H9 (cell line): Measurements from ENCODE around the gene HLA-DPB1. TPM values are rescaled to one million over a fixed set of nuclear protein-coding genes. Genes with fewer than 3 reads are reported as not detected.

ENCODE experiments used
- DNase-seq: peaks from one replicate; pipeline ENCODE4 v3.0.0-alpha.2; 2017
- H2AFZ ChIP-seq: one replicate; pipeline ENCODE4 v1.6.1; 2013; ENCODE audit warnings: mild to moderate bottlenecking, low read length, control low read depth, moderate library complexity
- H2AK5ac ChIP-seq: 2 replicates; pipeline ENCODE4 v1.6.1; 2013; ENCODE audit warnings: low read length, control low read depth, mixed read lengths; ENCODE audit not compliant: insufficient read length
- H2BK120ac ChIP-seq: one replicate; pipeline ENCODE4 v1.6.1; 2013; ENCODE audit warnings: low read depth, mild to moderate bottlenecking, low read length, control low read depth, inconsistent platforms; ENCODE audit not compliant: poor library complexity, severe bottlenecking
- H2BK12ac ChIP-seq: 2 replicates; pipeline ENCODE4 v1.6.1; 2013; ENCODE audit warnings: low read length, control low read depth, mixed read lengths, low read depth; ENCODE audit not compliant: insufficient read length
- H2BK15ac ChIP-seq: 2 replicates; pipeline ENCODE4 v1.6.1; 2013; ENCODE audit warnings: low read depth, low read length, control low read depth
- H2BK20ac ChIP-seq: one replicate; pipeline ENCODE4 v1.6.1; 2013; ENCODE audit warnings: low read depth, mild to moderate bottlenecking, low read length, control low read depth, inconsistent platforms; ENCODE audit not compliant: poor library complexity, severe bottlenecking
- H2BK5ac ChIP-seq: 2 replicates; pipeline ENCODE4 v1.6.1; 2013; ENCODE audit warnings: low read length, control low read depth, mixed read lengths; ENCODE audit not compliant: insufficient read length
- H3K14ac ChIP-seq: 2 replicates; pipeline ENCODE4 v1.6.1; 2013; ENCODE audit warnings: low read length, control low read depth; ENCODE audit not compliant: insufficient read depth
- H3K18ac ChIP-seq: 2 replicates; pipeline ENCODE4 v1.6.1; 2013; ENCODE audit warnings: low read depth, mild to moderate bottlenecking, mixed read lengths, low read length, control low read depth; ENCODE audit not compliant: insufficient read length
- H3K23ac ChIP-seq: 2 replicates; pipeline ENCODE4 v1.6.1; 2013; ENCODE audit warnings: low read length, control low read depth, mixed read lengths, low read depth; ENCODE audit not compliant: insufficient read length
- H3K23me2 ChIP-seq: 2 replicates; pipeline ENCODE4 v1.6.1; 2013; ENCODE audit warnings: low read depth, mild to moderate bottlenecking, mixed read lengths, low read length, control low read depth; ENCODE audit not compliant: insufficient read length, poor library complexity, severe bottlenecking
- H3K27ac ChIP-seq: 2 replicates; pipeline ENCODE4 v1.5.1; 2013; ENCODE audit warnings: low read length, control low read depth, mixed read lengths, low read depth; ENCODE audit not compliant: insufficient read length
- H3K27me3 ChIP-seq: 2 replicates; pipeline ENCODE4 v1.6.1; 2013; ENCODE audit warnings: low read length, control low read depth, inconsistent platforms; ENCODE audit not compliant: insufficient read depth
- H3K4ac ChIP-seq: 2 replicates; pipeline ENCODE4 v1.6.1; 2013; ENCODE audit warnings: low read depth, mild to moderate bottlenecking, control low read depth, inconsistent platforms, low read length, moderate library complexity
- H3K4me1 ChIP-seq: 2 replicates; pipeline ENCODE4 v1.6.1; 2013; ENCODE audit warnings: low read length, control low read depth, inconsistent platforms; ENCODE audit not compliant: insufficient read depth
- H3K4me2 ChIP-seq: 2 replicates; pipeline ENCODE4 v1.6.1; 2013; ENCODE audit warnings: low read length, control low read depth, mixed read lengths; ENCODE audit not compliant: insufficient read length, insufficient read depth
- H3K56ac ChIP-seq: 2 replicates; pipeline ENCODE4 v1.6.1; 2013; ENCODE audit warnings: low read depth, mild to moderate bottlenecking, mixed read lengths, low read length, control low read depth; ENCODE audit not compliant: insufficient read length
- H3K79me1 ChIP-seq: 2 replicates; pipeline ENCODE4 v1.6.1; 2013; ENCODE audit warnings: low read depth, mild to moderate bottlenecking, moderate library complexity, low read length, control low read depth, inconsistent platforms; ENCODE audit not compliant: insufficient read depth, poor library complexity, severe bottlenecking
- H3K79me2 ChIP-seq: 2 replicates; pipeline ENCODE4 v1.6.1; 2013; ENCODE audit warnings: low read length, control low read depth, inconsistent platforms; ENCODE audit not compliant: insufficient read depth
- H3K9ac ChIP-seq: 2 replicates; pipeline ENCODE4 v1.6.1; 2013; ENCODE audit warnings: low read length, control low read depth, mixed read lengths; ENCODE audit not compliant: insufficient read length; ENCODE audit errors: extremely low read depth
- H3K9me3 ChIP-seq: one replicate; pipeline ENCODE4 v1.6.1; 2013; ENCODE audit warnings: low read depth, low read length, inconsistent platforms; ENCODE audit not compliant: control insufficient read depth
- H3T11ph ChIP-seq: one replicate; pipeline ENCODE4 v1.6.1; 2013; ENCODE audit warnings: mild to moderate bottlenecking, low read length, control low read depth, inconsistent platforms
- H4K20me1 ChIP-seq: one replicate; pipeline ENCODE4 v1.6.1; 2013; ENCODE audit not compliant: control insufficient read depth, insufficient read length, insufficient read depth
- H4K5ac ChIP-seq: 2 replicates; pipeline ENCODE4 v1.6.1; 2013; ENCODE audit warnings: low read depth, mild to moderate bottlenecking, mixed read lengths, low read length, control low read depth; ENCODE audit not compliant: insufficient read length
- H4K8ac ChIP-seq: replicated peaks from 2 replicates; pipeline ENCODE4 v1.6.1; 2013; ENCODE audit warnings: low read length, control low read depth, mixed read lengths, low read depth; ENCODE audit not compliant: insufficient read length
- H4K91ac ChIP-seq: 2 replicates; pipeline ENCODE4 v1.6.1; 2013; ENCODE audit warnings: low read depth, mild to moderate bottlenecking, moderate library complexity, mixed read lengths, low read length, control low read depth; ENCODE audit not compliant: insufficient read length
- H3K27ac Mint-ChIP-seq, 3 experiments: 2 replicates in 2 of 3; 3 replicates in 1 of 3; pipeline ENCODE4 v1.8.0; 2020 to 2021; ENCODE audit warnings: mixed read lengths in 3 of 3, mild to moderate bottlenecking in 1 of 3, moderate library complexity in 1 of 3
- H3K27me3 Mint-ChIP-seq: 2 replicates; pipeline ENCODE4 v1.8.0; 2021; ENCODE audit warnings: low read depth, mild to moderate bottlenecking, moderate library complexity, mixed read lengths
- H3K36me3 Mint-ChIP-seq, 3 experiments: 2 replicates in 2 of 3; 3 replicates in 1 of 3; pipeline ENCODE4 v1.8.0; 2020 to 2021; ENCODE audit warnings: low read depth in 3 of 3, mixed read lengths in 3 of 3; ENCODE audit not compliant: insufficient read depth in 1 of 3
- H3K4me1 Mint-ChIP-seq, 2 experiments: 2 replicates each; pipeline ENCODE4 v1.8.0; 2020; ENCODE audit warnings: mixed read lengths in 2 of 2
- H3K4me3 Mint-ChIP-seq, 2 experiments: 2 replicates in 1 of 2; 3 replicates in 1 of 2; pipeline ENCODE4 v1.8.0; 2020 to 2021; ENCODE audit warnings: mild to moderate bottlenecking in 2 of 2, mixed read lengths in 2 of 2, moderate library complexity in 1 of 2
- H3K9me3 Mint-ChIP-seq, 2 experiments: 2 replicates in 1 of 2; 3 replicates in 1 of 2; pipeline ENCODE4 v1.8.0; 2020; ENCODE audit warnings: mild to moderate bottlenecking in 2 of 2, mixed read lengths in 2 of 2, moderate library complexity in 1 of 2
- WGBS: extraction: QIAGEN DNeasy Blood & Tissue Kit; methylation state at CpG from one replicate; pipeline ENCODE4 v1.1.7; 2013; ENCODE audit warnings: missing lambda C conversion rate, low lambda C conversion rate, mixed read lengths; ENCODE audit not compliant: insufficient read length; ENCODE audit errors: extremely low coverage; 5-methylcytosine and 5-hydroxymethylcytosine counted together
- total RNA-seq: library from RNA; stranded (reverse); gene quantifications from 2 replicates; pipeline ENCODE4 v1.2.1, GENCODE V29; 2021
- TF ChIP-seq, protein P1 (sequence below): fragments of 200-600 bp; sonication (generic); conservative IDR thresholded peaks from 3 replicates; pipeline ENCODE4 v1.8.0; 2021; ENCODE audit warnings: antibody characterized with exemption, mild to moderate bottlenecking

Gene HLA-DPB1
- total RNA-seq, 1 experiment from 2014 or later: 23.6 TPM

DNA sequence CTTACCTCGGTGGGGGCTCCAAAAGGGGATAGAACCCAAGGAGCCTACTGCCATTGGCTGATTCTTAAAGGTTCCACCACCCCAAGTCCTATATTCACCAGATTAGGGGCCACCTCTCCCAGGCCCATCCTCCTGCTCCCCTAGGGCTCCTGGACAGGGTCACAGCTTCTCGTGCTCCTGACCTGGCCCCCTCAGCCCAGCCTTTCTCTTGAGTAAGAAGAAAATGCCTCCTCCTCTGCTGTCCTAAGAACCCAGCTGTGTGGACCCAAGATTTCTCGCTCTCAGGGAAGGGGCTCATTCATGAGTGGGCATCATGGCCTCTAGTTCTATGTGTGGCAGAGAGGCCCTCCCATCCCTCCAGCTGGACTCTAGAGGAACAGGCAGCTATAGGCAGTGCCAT is 16.6 kb downstream of the HLA-DPB1 start:
- H3K9ac ChIP-seq: no peak overlapping the region
- no peak overlapping the region for H3K18ac ChIP-seq
- H3K4me1 ChIP-seq: no peaks in the 10 kb centered on the region
- H3K27me3 ChIP-seq: no peaks in the 10 kb centered on the region
- H3K4ac ChIP-seq: no peak overlapping the region; the same call in 1 of the 2 replicates
- H2BK12ac ChIP-seq: no peak overlapping the region
- Mint-ChIP-seq H3K27me3 (peaks cover 13% of the 10 kb centered on the region), H3K4me1 (peaks cover 4% of the 10 kb centered on the region in 2 experiments; a peak in 2 of 4 replicates), H3K27ac (no peak overlapping the region), H3K9me3 (peaks cover 0 to 1% of the 10 kb centered on the region in 2 experiments; a peak in 1 of 5 replicates), H3K4me3 (no peak overlapping the region), H3K36me3 (peaks cover 0 to 3% (median 0%) of the 10 kb centered on the region in 3 experiments; a peak in 2 of 7 replicates)
- H4K8ac ChIP-seq: no peak overlapping the region
- H2AFZ ChIP-seq: no peak overlapping the region
- H4K5ac ChIP-seq: no peak overlapping the region
- no peak overlapping the region for H3K56ac ChIP-seq
- no peak overlapping the region; the same call in 1 of the 2 replicates for H2BK15ac ChIP-seq
- H3K14ac ChIP-seq: no peak overlapping the region
- no peaks in the 10 kb centered on the region for H3K23me2 ChIP-seq
- no CpG with 5 or more reads among the region's 3 CpGs for WGBS
- H3K79me1 ChIP-seq: no peaks in the 10 kb centered on the region
- no peak overlapping the region for H3K23ac ChIP-seq
- no peaks in the 10 kb centered on the region for H3K9me3 ChIP-seq
- no peak overlapping the region for H2BK120ac ChIP-seq
- no peak for DNase-seq
- no peak overlapping the region for H2BK20ac ChIP-seq
- no peak overlapping the region for H2AK5ac ChIP-seq
- H4K91ac ChIP-seq: no peak overlapping the region
- H3K27ac ChIP-seq: no peak overlapping the region
- H2BK5ac ChIP-seq: no peak overlapping the region
- no peak overlapping the region for H3T11ph ChIP-seq
- TF ChIP-seq, protein P1, sequence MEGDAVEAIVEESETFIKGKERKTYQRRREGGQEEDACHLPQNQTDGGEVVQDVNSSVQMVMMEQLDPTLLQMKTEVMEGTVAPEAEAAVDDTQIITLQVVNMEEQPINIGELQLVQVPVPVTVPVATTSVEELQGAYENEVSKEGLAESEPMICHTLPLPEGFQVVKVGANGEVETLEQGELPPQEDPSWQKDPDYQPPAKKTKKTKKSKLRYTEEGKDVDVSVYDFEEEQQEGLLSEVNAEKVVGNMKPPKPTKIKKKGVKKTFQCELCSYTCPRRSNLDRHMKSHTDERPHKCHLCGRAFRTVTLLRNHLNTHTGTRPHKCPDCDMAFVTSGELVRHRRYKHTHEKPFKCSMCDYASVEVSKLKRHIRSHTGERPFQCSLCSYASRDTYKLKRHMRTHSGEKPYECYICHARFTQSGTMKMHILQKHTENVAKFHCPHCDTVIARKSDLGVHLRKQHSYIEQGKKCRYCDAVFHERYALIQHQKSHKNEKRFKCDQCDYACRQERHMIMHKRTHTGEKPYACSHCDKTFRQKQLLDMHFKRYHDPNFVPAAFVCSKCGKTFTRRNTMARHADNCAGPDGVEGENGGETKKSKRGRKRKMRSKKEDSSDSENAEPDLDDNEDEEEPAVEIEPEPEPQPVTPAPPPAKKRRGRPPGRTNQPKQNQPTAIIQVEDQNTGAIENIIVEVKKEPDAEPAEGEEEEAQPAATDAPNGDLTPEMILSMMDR: no peak
- H4K20me1 ChIP-seq: no peaks in the 10 kb centered on the region
- no peak overlapping the region for H3K4me2 ChIP-seq
- no peaks in the 10 kb centered on the region for H3K79me2 ChIP-seq
